Adrenal gland (tissue), 5 donors: ENCODE data around the gene CHST11.

Experiments
- POLR2A ChIP-seq, 2 donors: fragments of 450-650 bp; IDR thresholded peaks; one replicate each; pipeline ENCODE4 v1.6.1; 2017; ENCODE audit warnings: antibody characterized with exemption in 2 of 2, mild to moderate bottlenecking in 2 of 2, moderate library complexity in 1 of 2
- TF ChIP-seq, protein P1 (sequence below), 6 experiments: fragments of 450-650 bp in 4 of 6; fragments of 200-600 bp in 2 of 6; sonication (generic) in 1 of 6; IDR thresholded peaks; 1 replicate in 5 of 6; 2 replicates in 1 of 6; pipeline versions ENCODE4 v1.5.1 to v1.8.0; 2016 to 2021; ENCODE audit warnings: antibody characterized with exemption in 6 of 6, mild to moderate bottlenecking in 2 of 6, moderate library complexity in 1 of 6
- donor health status: DM: no; HTN: no; CAD: no.

GRCh38 chr12:104670439-104671408 lies 214.0 kb downstream of the CHST11 start:
- TF ChIP-seq POLR2A (IDR thresholded peaks at IDR 0.05): no peak
- TF ChIP-seq, protein P1, sequence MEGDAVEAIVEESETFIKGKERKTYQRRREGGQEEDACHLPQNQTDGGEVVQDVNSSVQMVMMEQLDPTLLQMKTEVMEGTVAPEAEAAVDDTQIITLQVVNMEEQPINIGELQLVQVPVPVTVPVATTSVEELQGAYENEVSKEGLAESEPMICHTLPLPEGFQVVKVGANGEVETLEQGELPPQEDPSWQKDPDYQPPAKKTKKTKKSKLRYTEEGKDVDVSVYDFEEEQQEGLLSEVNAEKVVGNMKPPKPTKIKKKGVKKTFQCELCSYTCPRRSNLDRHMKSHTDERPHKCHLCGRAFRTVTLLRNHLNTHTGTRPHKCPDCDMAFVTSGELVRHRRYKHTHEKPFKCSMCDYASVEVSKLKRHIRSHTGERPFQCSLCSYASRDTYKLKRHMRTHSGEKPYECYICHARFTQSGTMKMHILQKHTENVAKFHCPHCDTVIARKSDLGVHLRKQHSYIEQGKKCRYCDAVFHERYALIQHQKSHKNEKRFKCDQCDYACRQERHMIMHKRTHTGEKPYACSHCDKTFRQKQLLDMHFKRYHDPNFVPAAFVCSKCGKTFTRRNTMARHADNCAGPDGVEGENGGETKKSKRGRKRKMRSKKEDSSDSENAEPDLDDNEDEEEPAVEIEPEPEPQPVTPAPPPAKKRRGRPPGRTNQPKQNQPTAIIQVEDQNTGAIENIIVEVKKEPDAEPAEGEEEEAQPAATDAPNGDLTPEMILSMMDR (IDR thresholded peaks at IDR 0.05): no peak
